ENCODE measurements around the gene ZNF181.

The ZNF181 gene

DNA sequence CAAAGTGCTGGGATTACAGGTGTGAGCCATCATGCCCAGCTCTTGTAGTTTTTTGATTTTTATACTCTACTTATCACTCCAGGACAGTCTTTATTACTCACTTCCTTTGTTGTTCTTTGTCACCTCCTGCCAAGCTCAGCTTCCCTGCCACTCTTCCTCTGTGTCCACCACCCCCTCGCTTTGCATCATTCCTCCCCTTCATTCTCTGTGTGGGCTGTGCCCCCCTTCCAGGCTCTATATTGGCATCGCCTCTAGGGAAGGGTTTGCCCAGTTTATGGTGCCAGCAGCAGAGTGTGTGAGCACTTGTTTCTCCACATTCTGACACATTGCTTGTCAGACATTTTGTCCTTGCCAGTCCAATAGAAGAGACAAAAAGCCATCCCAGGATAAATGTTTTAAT lies 41.5 kb upstream of the ZNF181 start:
- Histone ChIP-seq H3K27me3 (ENCODE audit: insufficient read depth, low read depth, severe bottlenecking) (peaks cover 9% of the 10 kb centered on the region), H3K36me3 (no peaks in the 10 kb centered on the region), H3K4me3 (ENCODE audit: low read depth, low read length) (no peak overlapping the region), H3K9me3 (ENCODE audit: severe bottlenecking) (no peaks in the 10 kb centered on the region), H3K27ac (no peak overlapping the region)
- TF ChIP-seq, protein P1, sequence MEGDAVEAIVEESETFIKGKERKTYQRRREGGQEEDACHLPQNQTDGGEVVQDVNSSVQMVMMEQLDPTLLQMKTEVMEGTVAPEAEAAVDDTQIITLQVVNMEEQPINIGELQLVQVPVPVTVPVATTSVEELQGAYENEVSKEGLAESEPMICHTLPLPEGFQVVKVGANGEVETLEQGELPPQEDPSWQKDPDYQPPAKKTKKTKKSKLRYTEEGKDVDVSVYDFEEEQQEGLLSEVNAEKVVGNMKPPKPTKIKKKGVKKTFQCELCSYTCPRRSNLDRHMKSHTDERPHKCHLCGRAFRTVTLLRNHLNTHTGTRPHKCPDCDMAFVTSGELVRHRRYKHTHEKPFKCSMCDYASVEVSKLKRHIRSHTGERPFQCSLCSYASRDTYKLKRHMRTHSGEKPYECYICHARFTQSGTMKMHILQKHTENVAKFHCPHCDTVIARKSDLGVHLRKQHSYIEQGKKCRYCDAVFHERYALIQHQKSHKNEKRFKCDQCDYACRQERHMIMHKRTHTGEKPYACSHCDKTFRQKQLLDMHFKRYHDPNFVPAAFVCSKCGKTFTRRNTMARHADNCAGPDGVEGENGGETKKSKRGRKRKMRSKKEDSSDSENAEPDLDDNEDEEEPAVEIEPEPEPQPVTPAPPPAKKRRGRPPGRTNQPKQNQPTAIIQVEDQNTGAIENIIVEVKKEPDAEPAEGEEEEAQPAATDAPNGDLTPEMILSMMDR (IDR thresholded peaks at IDR 0.05; ENCODE audit: low read depth, low read length) = no peak
- DNase-seq = no peak

DNA sequence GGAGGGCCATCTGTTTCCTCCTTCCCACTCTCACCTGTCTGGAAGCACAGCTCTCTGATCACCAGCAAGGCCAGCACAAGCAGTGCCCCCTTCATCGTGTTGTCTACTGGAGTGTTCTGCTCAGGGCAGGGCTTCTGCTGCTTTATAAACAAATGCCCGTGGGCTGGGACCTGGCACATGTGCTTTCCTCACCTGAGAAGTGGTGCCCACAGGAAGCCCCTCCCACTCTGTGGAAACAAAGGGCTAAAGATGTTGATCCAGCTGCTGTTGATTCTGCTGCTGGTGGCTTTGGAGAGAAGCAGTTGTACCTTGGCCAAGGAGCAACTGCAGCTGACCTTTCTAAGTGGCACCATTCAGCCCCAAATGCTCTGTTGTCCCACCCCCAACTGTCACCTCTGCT lies 26.4 kb upstream of the ZNF181 start:
- H3K27ac ChIP-seq = no peak overlapping the region
- DNase-seq = no peak
- peaks cover 12% of the 10 kb centered on the region for H3K27me3 ChIP-seq (ENCODE audit: insufficient read depth, low read depth, severe bottlenecking)
- H3K9me3 ChIP-seq (ENCODE audit: severe bottlenecking) = peaks cover 17% of the 10 kb centered on the region
- H3K36me3 ChIP-seq = no peaks in the 10 kb centered on the region
- TF ChIP-seq, protein P1 (IDR thresholded peaks at IDR 0.05; ENCODE audit: low read depth, low read length) = no peak
- H3K4me3 ChIP-seq (ENCODE audit: low read depth, low read length) = no peak overlapping the region

DNA sequence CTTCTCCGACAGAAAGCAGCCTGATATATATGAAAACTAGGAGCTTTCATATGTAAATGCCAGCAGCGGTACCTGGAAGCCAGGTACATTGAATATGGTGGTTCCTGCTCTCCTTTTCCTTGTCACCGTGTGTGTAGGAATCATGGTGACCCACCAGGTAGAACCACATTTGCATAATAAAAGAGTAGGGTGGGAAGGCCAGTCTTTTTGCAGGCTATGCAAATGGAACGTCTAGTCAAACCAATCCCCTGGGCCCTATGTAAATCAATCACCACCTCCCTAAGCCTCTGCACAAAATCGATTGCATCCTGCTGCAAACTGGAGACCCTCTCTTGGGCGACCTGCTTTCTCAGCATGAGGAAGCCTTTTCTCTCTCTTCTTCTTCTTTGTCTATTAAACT lies 22.2 kb upstream of the ZNF181 start:
- TF ChIP-seq, protein P1 (IDR thresholded peaks at IDR 0.05; ENCODE audit: low read depth, low read length) = no peak
- Histone ChIP-seq H3K4me3 (ENCODE audit: low read depth, low read length) (no peak overlapping the region), H3K9me3 (ENCODE audit: severe bottlenecking) (peaks cover 17% of the 10 kb centered on the region), H3K36me3 (no peaks in the 10 kb centered on the region), H3K27ac (no peak overlapping the region), H3K27me3 (ENCODE audit: insufficient read depth, low read depth, severe bottlenecking) (peaks cover 12% of the 10 kb centered on the region)
- DNase-seq = no peak

DNA sequence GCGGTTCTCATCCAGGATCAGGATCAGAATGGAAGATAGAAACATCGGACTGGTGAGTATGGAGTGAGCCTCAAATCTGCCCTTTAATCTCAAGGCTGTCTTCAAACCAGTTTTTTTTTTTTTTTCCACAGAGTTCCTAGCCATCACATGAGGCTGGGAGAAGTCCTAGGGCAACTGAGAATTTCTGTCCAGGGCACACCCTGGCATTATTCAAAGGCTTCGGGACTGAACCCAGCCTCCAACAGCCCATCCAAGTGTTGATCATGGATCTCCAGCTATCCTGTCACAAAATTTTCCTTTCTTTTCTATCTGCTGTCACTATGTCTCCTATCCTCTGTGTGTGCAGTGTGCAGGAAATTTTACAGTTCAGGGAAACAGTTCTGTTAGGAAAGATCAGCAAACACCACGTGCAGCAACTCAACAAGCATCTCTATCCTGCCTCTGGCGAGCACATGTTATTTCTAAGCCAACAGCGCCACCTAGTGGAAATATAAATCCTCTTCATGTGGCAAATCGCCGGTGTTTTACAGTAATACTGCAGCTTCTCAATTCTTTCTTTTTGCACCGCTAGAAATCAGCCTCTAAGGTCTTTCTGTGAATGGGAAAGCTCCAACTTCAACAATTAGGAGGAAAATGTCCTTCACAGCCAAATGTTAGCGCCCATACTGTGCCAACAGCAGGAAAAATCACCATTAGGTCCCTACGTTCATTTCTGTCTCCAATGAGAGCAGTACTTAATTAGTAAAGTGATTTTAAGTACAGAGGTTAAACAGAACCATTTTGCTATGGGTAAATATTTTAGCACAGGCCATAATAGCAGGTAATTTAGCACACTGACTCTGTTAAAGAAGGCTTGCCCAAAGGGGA lies 21.4 kb upstream of the ZNF181 start:
- no peak overlapping the region for H3K4me3 ChIP-seq (ENCODE audit: low read depth, low read length)
- H3K9me3 ChIP-seq (ENCODE audit: severe bottlenecking) = peaks cover 11% of the 10 kb centered on the region

DNA sequence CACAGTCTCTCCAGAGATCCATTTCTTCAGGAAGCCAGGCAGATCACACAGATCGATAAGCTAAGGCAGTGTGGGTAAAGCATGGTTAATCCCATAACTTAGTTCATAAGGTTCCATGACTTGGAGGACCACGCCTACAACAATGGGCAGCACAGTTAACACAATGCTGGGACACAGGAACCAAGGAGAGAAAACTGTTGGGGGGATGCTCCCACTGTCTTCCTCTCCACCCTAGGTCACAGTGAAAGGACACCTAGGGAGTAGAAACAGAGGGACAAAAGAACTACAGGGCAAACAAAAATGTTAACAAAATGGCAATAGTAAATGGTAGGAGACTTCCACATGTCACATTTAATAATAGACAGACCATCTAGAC lies 20.8 kb upstream of the ZNF181 start:
- no peak overlapping the region for H3K4me3 ChIP-seq (ENCODE audit: low read depth, low read length)
- H3K36me3 ChIP-seq = no peaks in the 10 kb centered on the region
- peaks cover 11% of the 10 kb centered on the region for H3K9me3 ChIP-seq (ENCODE audit: severe bottlenecking)
- H3K27ac ChIP-seq = no peak overlapping the region
- no peak for DNase-seq
- H3K27me3 ChIP-seq (ENCODE audit: insufficient read depth, low read depth, severe bottlenecking) = peaks cover 12% of the 10 kb centered on the region
- TF ChIP-seq, protein P1 (IDR thresholded peaks at IDR 0.05; ENCODE audit: low read depth, low read length) = no peak

More for the DNA sequence above, 21.4 kb upstream of the ZNF181 start:
- peaks cover 12% of the 10 kb centered on the region for H3K27me3 ChIP-seq (ENCODE audit: insufficient read depth, low read depth, severe bottlenecking)
- TF ChIP-seq, protein P1 (IDR thresholded peaks at IDR 0.05; ENCODE audit: low read depth, low read length) = peak; percentile 40; the same call in 1 of the 2 replicates
- no peaks in the 10 kb centered on the region for H3K36me3 ChIP-seq
- peak; percentile 56 for DNase-seq
- no peak overlapping the region for H3K27ac ChIP-seq
